Stimulated activated CD8-positive, alpha-beta memory T cell treated with anti-CD3 and anti-CD28 coated beads, Interleukin-4, amount 100 ng/mL, for 4 hours (primary cell): ENCODE results near the gene ARMC6.

Experiments used
- DNase-seq, 2 donors: peaks; one replicate each; pipeline ENCODE4 v3.0.0-alpha.2; 2020; ENCODE audit warnings: low read depth in 2 of 2, low spot score in 1 of 2

The ARMC6 gene

DNA sequence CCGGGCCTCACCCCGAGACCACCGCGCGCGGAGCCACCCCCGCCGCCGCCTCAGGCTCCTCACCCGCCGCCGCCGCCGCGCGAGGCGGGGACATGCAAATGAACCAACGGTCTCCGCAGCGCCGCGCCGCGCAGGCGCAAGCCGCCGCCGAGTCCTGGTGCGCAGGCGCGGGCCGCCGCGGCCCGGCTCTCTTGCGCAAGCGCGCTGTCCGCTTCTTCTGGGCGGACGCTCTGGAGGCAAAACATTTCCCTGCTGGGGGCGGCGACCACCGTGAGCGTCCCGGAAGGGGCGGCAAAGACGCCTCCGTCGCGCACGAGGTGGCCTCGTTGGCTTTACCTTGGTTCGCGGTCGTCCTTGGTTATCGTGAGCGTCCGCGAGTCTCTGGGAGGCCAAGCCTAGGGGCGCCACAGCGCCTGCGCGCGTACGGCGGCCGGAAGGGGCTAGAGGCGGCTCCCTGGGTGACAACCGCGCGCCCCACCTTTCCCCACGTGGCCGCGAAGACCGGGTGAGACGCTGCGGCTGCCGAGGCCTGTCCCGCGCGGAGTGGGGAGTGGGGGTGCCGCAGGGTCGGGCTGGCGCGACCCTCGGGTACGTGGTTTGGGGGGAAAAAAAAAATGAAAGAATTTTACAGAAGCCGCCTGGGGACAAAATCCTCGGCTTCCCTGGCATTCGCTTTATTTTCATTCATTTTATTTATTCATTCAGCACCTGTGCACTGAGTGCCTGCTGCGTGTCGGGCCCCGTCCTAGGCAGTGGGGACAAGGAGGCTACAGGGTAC lies at the start of gene ARMC6, which contains the start of gene SUGP2:
TSS of gene ARMC6 (plus strand) at position 178 of the 778 bp plus-strand sequence. CDS start 607 bp downstream, outside the sequence.
TSS of gene SUGP2 (minus strand) at position 92 of the 778 bp plus-strand sequence. CDS start 2,446 bp downstream, outside the sequence.
- DNase-seq, result peak; percentile 60 to 77

DNA sequence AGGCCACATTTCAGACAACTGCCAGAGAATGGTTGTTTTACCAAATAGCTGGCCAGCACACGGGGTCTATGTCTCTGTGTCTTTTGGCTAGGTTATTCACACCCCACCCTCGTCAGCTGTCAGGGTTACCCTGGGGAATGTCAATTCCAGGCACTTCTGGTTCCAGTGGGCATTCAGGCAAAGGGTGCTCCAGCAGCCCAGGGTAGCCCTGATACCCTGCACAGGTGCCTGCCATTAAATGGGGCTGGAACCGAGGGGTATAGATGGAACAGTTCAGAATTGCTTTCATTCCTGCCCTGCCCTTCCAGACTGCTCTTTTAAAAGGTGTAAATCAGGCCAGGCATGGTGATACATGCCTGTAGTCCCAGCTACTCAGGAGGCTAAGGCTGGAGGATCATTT lies 49.2 kb upstream of the ARMC6 start:
- DNase-seq, result no peak

GRCh38 chr19:18985257-18985656 lies 48.1 kb upstream of the ARMC6 start:
- no peak for DNase-seq

- DNase-seq, result no peak
Measured at GRCh38 chr19:18987456-18987855, 45.9 kb upstream of the ARMC6 start.

DNA sequence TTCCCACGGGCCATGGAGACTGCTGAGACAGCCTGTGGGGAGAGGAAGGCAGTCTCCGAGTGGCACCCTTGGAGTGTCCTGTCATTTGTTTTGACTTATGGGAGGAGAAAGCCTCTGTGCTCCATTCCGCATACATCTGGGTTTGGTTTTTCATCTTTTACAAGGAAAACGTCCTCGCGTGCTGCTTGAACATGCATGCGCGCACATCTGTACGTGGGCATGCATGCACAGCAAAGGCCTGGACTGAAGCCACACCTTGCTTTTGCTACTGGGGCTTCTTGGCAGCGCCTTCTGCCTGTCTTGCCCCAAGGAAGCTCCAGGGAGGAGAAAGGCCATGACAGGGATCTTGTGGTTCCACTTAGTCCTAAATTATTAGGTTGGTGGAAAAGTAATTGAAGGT lies 44.1 kb upstream of the ARMC6 start:
- DNase-seq, result no peak

- no peak for DNase-seq
Measured at GRCh38 chr19:18990128-18990708, 43.2 kb upstream of the ARMC6 start.

GRCh38 chr19:18991006-18991405 lies 42.4 kb upstream of the ARMC6 start:
- no peak for DNase-seq

GRCh38 chr19:18991468-18991867 lies 41.9 kb upstream of the ARMC6 start:
- DNase-seq, result no peak

GRCh38 chr19:18992696-18993095 lies 40.7 kb upstream of the ARMC6 start:
- DNase-seq, result no peak

GRCh38 chr19:18993115-18993514 lies 40.3 kb upstream of the ARMC6 start:
- no peak for DNase-seq

GRCh38 chr19:18995804-18996241 lies 37.6 kb upstream of the ARMC6 start:
- no peak for DNase-seq

GRCh38 chr19:18996351-18996750 lies 37.1 kb upstream of the ARMC6 start:
- no peak for DNase-seq

- no peak for DNase-seq
Measured at GRCh38 chr19:18996796-18997394, 36.5 kb upstream of the ARMC6 start.

DNA sequence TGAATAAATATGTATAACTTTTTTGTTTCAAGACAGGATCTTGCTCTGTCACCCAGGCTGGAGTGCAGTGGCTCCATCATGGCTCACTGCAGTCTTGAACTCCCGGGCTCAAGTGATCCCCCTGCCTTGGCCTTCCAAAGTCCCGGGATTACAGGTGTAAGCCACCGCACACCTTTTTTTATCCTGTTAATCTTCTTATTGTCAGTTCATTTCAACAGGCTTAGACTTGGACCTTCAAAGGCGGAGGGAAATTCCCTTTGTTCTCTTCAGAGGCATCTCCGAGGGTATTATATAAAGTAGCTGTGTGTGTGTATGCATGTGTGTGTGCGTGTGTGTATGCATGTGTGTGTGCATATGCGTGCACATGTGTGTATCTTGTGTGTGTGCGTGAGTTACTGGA lies 35.1 kb upstream of the ARMC6 start:
- no peak for DNase-seq

- DNase-seq, result no peak
Measured at GRCh38 chr19:18999016-18999758, 34.2 kb upstream of the ARMC6 start.

DNA sequence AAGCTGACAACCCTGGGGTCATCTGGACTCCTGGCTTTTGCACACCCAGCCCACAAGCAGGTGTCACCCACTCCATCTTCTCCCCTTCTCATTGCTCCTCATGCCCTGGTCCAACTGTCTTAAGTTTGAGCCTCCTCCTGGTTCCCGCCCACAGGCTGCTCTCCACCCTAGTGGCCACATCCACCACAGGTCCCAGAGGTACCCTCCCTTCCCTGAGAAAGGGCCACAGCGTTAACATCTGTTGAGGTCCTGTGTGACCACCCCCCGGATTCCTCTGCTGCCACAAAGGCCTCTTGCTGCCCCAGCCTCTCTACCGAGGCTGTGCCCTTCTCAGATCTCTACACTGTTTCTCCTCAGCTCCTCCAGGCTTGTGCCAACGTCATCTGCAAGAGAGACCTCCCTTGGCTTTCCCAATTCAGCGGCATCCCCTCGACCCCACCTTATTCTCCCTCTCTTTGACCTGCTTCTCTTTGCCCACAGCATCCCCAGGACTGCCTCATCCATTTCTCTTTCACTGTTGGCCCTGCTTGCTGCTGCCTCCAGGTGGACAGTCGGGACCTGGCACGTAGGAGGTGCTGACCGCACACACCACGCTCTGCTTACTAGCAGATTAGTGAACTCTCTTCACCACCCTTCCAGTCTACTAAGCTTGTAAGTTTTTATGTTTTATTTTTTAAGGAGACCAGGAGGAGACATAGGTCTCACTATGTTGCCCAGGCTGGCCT lies 33.3 kb upstream of the ARMC6 start:
- DNase-seq, result no peak

GRCh38 chr19:19004144-19004543 lies 29.3 kb upstream of the ARMC6 start:
- no peak for DNase-seq

DNA sequence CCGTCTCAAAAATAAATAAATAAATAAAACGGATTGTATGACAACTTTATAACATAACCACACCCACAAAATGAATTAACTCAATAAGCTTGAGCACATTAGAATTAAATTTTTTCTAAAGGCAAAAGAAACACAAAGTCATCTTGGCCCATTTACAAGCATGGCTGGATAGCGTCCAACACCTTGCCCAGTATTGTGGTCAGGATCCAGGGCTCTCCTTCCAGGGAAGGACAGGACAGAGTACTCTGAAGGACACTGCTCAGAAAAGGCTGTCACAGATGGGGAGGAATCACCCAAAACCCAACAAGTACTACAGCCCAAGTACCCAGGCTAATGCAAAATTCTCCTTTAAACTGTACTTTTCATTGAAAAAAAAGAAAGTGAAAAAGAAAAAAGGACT lies 27.2 kb upstream of the ARMC6 start:
- no peak for DNase-seq

DNA sequence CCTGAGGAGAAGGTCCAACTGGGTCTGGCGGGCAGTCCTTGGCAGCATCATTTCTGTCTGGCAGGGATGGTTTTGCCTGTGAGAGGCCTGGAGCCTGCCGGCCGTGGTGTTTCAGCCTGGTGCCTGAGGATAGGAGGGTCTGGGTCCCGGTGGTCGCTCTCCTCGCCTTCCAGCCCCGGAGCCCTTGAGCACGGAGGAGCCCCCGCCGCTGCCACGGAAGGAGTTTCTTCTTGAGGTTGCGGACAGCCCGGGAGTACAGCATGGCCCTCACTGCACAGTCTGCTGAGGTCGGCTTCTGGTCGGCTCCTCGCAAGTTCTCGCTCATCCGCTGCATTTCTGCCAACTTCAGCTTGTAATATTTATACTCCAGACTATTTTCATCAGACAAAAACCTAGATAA lies 23.5 kb upstream of the ARMC6 start:
- DNase-seq, result no peak

GRCh38 chr19:19010551-19010950 lies 22.9 kb upstream of the ARMC6 start:
- DNase-seq, result no peak

DNA sequence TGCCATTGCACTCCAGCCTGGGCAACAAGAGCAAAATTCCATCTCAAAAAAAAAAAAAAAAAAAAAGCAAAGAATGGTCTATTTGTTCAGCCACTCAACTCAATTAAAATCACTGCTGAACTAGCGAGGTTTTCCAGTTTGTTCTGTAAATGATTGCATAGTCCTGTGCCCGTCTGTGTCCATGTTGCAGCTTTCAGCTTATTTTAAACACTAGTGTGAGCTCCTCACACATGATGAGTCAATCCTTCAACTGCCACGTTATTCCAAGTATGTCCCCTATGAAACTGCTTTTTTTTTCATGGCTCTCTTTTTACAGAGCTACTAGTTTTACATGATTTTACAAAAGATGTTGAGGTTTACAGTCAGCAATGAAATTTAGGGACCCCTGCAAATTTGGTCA lies 12.3 kb upstream of the ARMC6 start:
- DNase-seq, result no peak
